Activated naive CD4-positive, alpha-beta T cell treated with anti-CD3 and anti-CD28 coated beads, Interleukin-2, amount 50 U/mL, for 72 hours (primary cell): Measurements from ENCODE around the gene TNFRSF4. TPM values are rescaled to one million over a fixed set of nuclear protein-coding genes. Genes with fewer than 3 reads are reported as not detected.
"Not testable (repeated sequence)": the region's sequence is repeated elsewhere in the genome, so short reads cannot be mapped to it uniquely, and the experiment has no call there.

Experiments
- ATAC-seq, 2 donors: fragments of 150-1000 bp; cut with Tn5 transposase; 2 replicates each; pipeline ENCODE4 v1.10.0; 2021; ENCODE audit warnings: mild to moderate bottlenecking in 2 of 2, moderate library complexity in 2 of 2
- DNase-seq, 2 donors: peaks; one replicate each; pipeline ENCODE4 v3.0.0; 2021 to 2022; ENCODE audit warnings: low spot score in 2 of 2
- H3K27ac Mint-ChIP-seq, 2 donors: one replicate each; pipeline ENCODE4 v1.8.0; 2022; ENCODE audit warnings: mild to moderate bottlenecking in 2 of 2, mixed read lengths in 2 of 2
- H3K36me3 Mint-ChIP-seq, 2 donors: one replicate each; pipeline ENCODE4 v1.8.0; 2022; ENCODE audit warnings: mixed read lengths in 2 of 2
- H3K9me3 Mint-ChIP-seq, 2 donors: one replicate each; pipeline ENCODE4 v1.8.0; 2022; ENCODE audit warnings: mixed read lengths in 2 of 2
- total RNA-seq, 2 donors: library from RNA; stranded (reverse); gene quantifications; one replicate each; pipeline ENCODE4 v1.2.3, GENCODE V29; 2022

The TNFRSF4 gene
- total RNA-seq, 2 donors from 2014 or later = 166 to 176 TPM

GRCh38 chr1:1248009-1248913, 34.3 kb upstream of the TNFRSF4 start:
- ATAC-seq, H3K27ac Mint-ChIP-seq: not testable (repeated sequence)

DNA sequence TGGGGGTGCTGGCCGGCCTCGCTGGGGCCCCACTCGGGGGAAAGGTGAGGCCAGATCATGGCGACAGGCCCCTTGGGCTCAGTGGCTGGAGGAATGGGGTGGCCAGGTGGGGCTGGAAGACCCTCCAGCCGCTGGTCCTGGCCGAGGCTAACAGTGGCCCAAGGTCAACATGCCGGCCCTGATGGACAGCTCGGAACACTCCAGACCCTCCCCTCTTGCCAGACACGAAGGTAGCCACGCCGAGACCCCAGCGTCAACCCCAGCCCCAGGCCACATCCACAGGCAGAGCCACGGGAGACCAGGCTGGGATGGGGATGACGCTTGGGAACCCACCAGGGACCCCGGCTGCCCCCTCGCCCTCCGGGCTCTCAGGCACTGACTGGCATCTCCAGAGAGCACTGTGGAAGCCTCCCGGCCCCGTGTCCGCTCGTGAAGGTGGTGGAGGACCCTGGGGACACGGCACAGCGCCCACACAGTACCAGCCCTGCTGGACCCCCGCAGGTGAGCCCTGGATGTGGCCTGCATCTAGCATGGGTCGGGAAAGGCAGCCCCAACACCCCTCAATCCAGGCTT, 33.5 kb upstream of the TNFRSF4 start:
- no peak for ATAC-seq
- no peaks in the 10 kb centered on the region for H3K9me3 Mint-ChIP-seq
- H3K36me3 Mint-ChIP-seq = no peaks in the 10 kb centered on the region
- no peak overlapping the region for H3K27ac Mint-ChIP-seq
- no peak for DNase-seq

More at GRCh38 chr1:1248009-1248913, 34.3 kb upstream of the TNFRSF4 start:
- not testable (repeated sequence) for H3K36me3 Mint-ChIP-seq, H3K9me3 Mint-ChIP-seq, DNase-seq

DNA sequence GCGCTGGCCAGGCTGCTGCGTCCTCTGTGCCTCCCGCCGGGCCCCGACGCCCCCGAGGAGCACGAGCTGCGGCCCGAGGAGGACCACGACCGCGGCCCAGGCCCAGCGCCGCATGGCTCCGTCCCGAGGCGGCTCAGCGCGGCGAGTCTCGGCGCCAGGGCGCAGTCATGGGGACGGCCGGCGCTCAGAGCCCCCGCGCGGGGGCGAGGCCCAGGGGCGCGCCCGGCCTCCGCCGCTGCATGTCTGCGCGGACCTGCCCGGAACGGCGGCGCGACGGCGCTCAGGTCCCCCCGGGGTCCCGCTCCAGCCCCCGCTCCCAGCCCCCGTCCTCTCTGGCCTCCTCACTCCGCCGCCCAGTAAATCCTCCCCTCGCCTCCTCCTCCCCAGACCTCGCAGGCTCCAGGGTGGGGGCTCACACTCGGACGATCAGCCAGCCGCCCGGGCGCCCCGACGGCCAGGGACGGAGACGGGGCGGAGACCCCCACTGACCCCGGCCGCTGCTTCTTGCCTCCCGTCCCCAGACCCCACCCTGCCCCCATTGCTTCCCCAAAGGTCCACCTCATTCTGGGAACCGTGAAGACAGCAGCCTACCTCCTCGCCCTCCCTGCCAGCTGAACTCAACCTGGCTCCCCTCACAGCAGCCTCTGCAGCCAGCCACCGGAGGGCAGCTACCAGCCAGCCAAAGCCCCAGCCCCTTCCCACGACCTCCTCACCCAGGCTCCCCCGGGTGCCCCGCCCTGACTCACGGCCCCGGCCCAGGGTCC, 32.8 kb upstream of the TNFRSF4 start, which contains the start of gene C1QTNF12:
Gene C1QTNF12 (minus strand): TSS at position 146 of the 764 bp plus-strand sequence. CDS start 32 bp downstream, at position 114.
- H3K27ac Mint-ChIP-seq = no peak within 1 kb of the TSS
- H3K36me3 Mint-ChIP-seq = no peaks in the 10 kb centered on the region
- ATAC-seq = no peak
- no peaks in the 10 kb centered on the region for H3K9me3 Mint-ChIP-seq
- DNase-seq = no peak

GRCh38 chr1:1245817-1246576, 32.0 kb upstream of the TNFRSF4 start:
- DNase-seq (no peak), ATAC-seq (no peak)
- no peaks in the 10 kb centered on the region for H3K9me3 Mint-ChIP-seq
- no peaks in the 10 kb centered on the region for H3K36me3 Mint-ChIP-seq
- H3K27ac Mint-ChIP-seq = no peak overlapping the region

DNA sequence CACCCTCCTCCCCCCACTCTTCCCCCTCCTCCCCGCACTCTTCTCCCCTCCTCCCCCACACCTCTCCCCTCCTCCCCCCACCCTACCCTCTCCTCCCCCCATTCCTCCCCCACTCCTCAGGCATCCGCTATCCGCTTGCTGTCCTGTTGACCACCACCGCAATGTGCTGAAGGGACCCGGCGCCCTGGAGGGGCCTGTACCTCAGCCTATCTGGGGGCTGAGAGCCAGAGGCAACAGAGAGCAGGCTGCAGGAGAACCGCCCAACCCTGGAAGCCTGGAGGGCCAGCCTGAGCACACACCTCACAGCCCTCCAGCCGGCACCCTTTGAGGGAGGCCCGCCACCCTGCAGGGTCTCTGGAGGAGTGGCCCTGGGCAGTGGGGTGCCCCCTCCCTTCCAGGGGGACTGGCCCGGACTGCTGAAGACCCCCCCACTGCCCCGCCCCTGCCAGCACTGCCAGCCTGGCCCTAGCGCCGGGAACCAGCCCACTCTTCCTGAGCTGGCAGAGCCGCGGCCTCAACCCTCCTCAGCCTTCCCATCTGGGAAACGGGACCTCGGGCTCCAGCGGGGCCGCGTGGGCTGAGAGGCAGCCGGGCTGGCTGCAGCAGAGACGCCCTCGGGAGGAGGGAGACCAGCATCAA, 31.3 kb upstream of the TNFRSF4 start:
- Mint-ChIP-seq H3K27ac (no peak overlapping the region), H3K9me3 (no peaks in the 10 kb centered on the region), H3K36me3 (no peaks in the 10 kb centered on the region)
- no peak for DNase-seq
- ATAC-seq = no peak

GRCh38 chr1:1244192-1244811, 30.3 kb upstream of the TNFRSF4 start:
- DNase-seq = no peak

GRCh38 chr1:1243807-1244191, 29.8 kb upstream of the TNFRSF4 start:
- no peak for DNase-seq
- no peak for ATAC-seq
- no peaks in the 10 kb centered on the region for H3K36me3 Mint-ChIP-seq
- H3K27ac Mint-ChIP-seq = no peak overlapping the region
- no peaks in the 10 kb centered on the region for H3K9me3 Mint-ChIP-seq

More at GRCh38 chr1:1244192-1244811, 30.3 kb upstream of the TNFRSF4 start:
- no peak for ATAC-seq
- Mint-ChIP-seq H3K9me3 (no peaks in the 10 kb centered on the region), H3K36me3 (no peaks in the 10 kb centered on the region), H3K27ac (no peak overlapping the region)

- no peaks in the 10 kb centered on the region for H3K36me3 Mint-ChIP-seq
- DNase-seq (no peak), ATAC-seq (no peak)
- H3K9me3 Mint-ChIP-seq = no peaks in the 10 kb centered on the region
- H3K27ac Mint-ChIP-seq = no peak overlapping the region
Measured at GRCh38 chr1:1243266-1243660, 29.3 kb upstream of the TNFRSF4 start.

DNA sequence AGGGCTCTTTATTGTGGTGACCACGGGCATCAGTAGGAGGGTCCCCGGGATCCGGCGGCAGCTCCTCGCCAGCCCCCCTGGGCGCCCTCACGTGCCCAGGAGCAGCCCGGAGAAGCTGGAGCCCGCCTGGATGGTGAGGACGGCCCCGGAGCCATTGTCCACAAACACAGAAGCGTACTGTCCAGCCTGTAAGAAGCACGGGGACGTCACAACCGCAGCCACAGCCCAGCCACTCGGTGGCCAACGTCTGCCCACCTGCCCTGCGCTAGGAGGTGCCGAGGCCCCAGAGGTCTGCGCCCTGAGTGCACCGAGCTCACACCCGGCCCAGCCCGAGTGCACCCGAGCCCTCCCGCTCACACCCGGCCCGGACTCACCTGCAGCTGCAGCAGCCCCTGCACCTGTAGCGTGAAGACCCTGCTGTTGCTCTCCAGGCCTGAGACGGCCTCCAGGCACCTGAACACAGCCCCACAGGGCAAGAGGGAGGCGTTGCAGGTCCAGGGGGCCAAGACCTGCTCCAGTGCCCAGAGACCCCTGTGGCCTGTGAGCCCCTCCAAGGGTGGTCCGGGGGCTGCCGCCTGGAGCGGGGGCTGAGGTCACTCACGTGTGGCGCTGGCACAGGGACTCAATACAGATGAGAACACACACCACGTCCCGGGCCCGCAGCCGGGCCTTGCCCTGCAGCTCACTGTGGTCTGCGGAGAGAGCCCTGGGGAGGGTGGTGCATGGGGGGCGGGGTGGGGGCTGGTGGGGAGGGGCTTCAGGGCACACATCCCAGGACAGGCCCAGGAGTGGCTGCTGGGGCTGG, 28.7 kb upstream of the TNFRSF4 start:
- Mint-ChIP-seq H3K9me3 (no peaks in the 10 kb centered on the region), H3K36me3 (no peaks in the 10 kb centered on the region), H3K27ac (no peak overlapping the region)
- no peak for DNase-seq
- no peak for ATAC-seq

DNA sequence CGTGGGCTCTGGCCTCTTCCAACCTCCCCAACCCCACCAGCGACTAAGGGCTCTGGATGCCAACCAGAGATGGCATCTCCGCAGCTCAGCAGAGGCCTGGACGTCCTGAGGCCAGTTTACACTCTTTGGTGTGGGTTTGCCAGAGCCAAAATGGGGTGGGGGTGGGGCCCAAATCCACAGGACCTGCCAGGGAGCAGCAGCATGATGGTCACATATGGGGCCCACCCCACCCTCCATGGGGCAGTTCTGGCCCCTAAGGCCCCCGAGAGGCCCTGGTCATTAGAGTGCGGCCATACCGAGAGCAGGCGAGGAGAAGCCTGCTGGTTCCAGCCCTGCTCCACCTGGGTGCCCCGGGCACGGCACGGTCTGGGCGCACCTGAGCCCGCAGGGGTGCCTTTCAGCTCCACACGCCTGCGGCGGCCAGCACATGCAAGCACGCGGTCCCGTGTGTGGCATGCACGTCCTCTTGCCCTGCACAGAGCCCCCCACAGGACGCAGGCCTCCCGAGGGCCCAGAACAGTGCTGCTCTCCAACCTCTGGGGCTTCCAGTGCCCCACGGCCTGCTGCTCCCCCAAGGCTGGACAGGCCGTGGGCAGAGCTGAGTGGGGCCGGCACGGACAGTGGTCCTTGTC, 27.8 kb upstream of the TNFRSF4 start:
- no peak for DNase-seq
- no peaks in the 10 kb centered on the region for H3K9me3 Mint-ChIP-seq
- H3K27ac Mint-ChIP-seq = no peak overlapping the region
- H3K36me3 Mint-ChIP-seq = no peaks in the 10 kb centered on the region
- no peak for ATAC-seq

DNA sequence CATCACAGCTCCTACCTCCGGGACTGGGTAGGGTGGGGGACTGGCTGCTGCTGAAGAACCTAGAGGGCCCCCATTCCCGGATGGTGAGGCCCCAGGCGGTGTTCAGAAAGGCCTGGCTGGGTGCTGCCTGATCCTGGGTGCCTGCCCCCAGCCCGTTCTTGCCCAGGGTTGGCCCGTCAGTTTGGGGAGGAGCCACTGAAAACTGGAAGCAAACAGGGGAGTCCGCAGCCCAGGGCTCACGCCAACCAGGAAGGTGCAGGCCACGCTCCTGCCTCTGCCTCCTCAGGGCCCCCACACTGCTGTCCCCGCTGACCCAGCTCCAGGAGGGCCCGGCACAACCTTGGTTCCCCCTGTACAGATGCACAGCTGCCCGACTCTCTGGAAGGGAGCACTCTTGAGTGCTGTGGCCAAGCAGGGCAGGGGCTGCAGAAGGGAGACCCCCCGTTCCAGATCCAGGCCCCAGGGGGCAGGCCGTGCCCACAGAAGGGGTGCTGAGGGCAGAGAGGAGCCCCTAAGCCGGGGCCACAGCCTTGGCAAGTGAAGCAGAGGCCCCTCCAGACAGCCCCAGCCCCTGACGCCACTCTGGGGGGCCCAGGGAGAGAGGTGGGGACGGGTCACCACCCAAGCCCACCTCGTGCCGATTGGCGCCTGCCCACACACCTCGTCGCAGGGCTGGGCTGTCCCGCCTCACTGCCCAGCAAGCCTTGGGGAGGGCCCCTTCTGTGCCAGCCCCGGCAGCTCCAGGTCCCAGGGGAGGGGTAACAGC, 27.1 kb upstream of the TNFRSF4 start:
- H3K27ac Mint-ChIP-seq = no peak overlapping the region
- H3K36me3 Mint-ChIP-seq = no peaks in the 10 kb centered on the region
- H3K9me3 Mint-ChIP-seq = no peaks in the 10 kb centered on the region
- no peak for DNase-seq
- no peak for ATAC-seq

GRCh38 chr1:1240348-1240732, 26.4 kb upstream of the TNFRSF4 start:
- Mint-ChIP-seq H3K27ac (no peak overlapping the region), H3K36me3 (no peaks in the 10 kb centered on the region), H3K9me3 (no peaks in the 10 kb centered on the region)
- ATAC-seq = no peak
- DNase-seq = no peak

- H3K9me3 Mint-ChIP-seq = no peaks in the 10 kb centered on the region
- H3K27ac Mint-ChIP-seq = no peak overlapping the region
- ATAC-seq = no peak
- no peak for DNase-seq
- H3K36me3 Mint-ChIP-seq = no peaks in the 10 kb centered on the region
Measured at GRCh38 chr1:1239614-1240347, 25.8 kb upstream of the TNFRSF4 start.
